ENCODE data around the gene SLC10A7. TPM values are rescaled to one million over a fixed set of nuclear protein-coding genes. Genes with fewer than 3 reads are reported as not detected.

SLC10A7 gene
- total and polyA plus RNA-seq, 2 experiments from 2014 or later = 0.81 to 4.3 TPM

DNA sequence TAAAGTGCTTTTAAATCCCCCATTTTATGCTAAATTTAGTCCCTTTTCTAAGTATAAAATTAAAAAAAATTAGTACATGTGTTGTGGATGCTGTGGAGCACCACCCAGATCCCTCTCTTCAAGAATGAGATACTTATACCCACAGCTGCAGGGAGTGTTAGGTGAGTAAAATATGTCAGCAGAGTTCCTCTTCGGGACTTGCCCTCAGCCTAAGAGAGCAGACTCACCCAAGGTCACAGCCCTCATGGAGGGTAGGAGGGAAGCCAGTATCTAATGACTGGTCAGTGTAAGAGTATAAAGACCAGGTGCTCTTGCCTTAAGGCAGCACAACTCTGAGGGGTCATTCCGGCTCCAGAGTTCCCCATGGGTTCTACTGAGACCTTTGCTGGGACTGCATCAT is 218.9 kb downstream of the SLC10A7 start (continued):
- TF ChIP-seq ZNF462 (CRISPR knock-in tag; IDR thresholded peaks at IDR 0.05) (no peak), JUNB (IDR thresholded peaks at IDR 0.05; ENCODE audit: unreplicated experiment) (no peak), POLR2AphosphoS5 (IDR thresholded peaks at IDR 0.05; ENCODE audit: low read depth) (no peak), ZNF114 (CRISPR knock-in tag; IDR thresholded peaks at IDR 0.05) (no peak), EZH2 (IDR thresholded peaks at IDR 0.05; ENCODE audit: low read depth, unreplicated experiment) (no peak), CTCF (conservative IDR thresholded peaks at IDR 0.05; ENCODE audit: low read depth in 2 of 2) (no peak), REST (IDR thresholded peaks at IDR 0.05; ENCODE audit: unreplicated experiment) (no peak)

Measured in GM23338 (cell line).